BE2C (cell line): ENCODE results near the gene TMEM132D.

Experiments used
- DNase-seq: peaks from one replicate; pipeline ENCODE4 v3.0.0-alpha.2; 2020
- H3K27me3 ChIP-seq: fragments of 250-450 bp; sonication (Bioruptor Pico); 2 replicates; pipeline ENCODE4 v1.5.1; 2020; ENCODE audit warnings: mild to moderate bottlenecking
- H3K36me3 ChIP-seq: fragments of 250-450 bp; sonication (Bioruptor Pico); 2 replicates; pipeline ENCODE4 v1.5.1; 2020; ENCODE audit warnings: mild to moderate bottlenecking
- H3K4me1 ChIP-seq: fragments of 250-450 bp; sonication (Bioruptor Pico); 2 replicates; pipeline ENCODE4 v1.5.1; 2020
- H3K4me3 ChIP-seq: 2 replicates; pipeline ENCODE4 v1.5.1; 2011; ENCODE audit warnings: low read depth, low read length
- H3K9me3 ChIP-seq: fragments of 250-450 bp; sonication (Bioruptor Pico); 2 replicates; pipeline ENCODE4 v1.5.1; 2020
- TF ChIP-seq, protein P1 (sequence below): IDR thresholded peaks from 2 replicates; pipeline ENCODE4 v1.5.1; 2012; ENCODE audit warnings: mild to moderate bottlenecking, low read depth, low read length

TMEM132D gene

DNA sequence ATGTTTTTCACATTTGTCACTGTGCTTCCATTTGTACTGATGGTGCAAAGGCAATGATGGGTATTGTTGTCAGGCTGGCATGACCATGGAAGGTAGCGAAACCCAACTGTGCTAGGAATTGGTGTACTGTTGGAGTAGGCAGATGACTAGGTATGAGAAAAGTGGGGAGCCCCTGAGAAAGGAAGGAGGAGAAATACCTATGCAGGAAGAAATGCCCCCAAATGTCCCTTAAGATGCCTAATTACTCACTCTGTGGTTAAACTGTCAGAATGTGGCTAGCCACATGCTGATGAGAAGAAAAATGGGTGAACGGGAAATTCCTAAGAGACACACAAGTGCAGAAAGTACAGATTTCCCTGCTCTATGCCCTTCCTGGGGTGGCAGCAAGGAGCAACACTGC, 339.1 kb downstream of the TMEM132D start:
- DNase-seq: no peak
- no peaks in the 10 kb centered on the region for H3K27me3 ChIP-seq
- TF ChIP-seq, protein P1, sequence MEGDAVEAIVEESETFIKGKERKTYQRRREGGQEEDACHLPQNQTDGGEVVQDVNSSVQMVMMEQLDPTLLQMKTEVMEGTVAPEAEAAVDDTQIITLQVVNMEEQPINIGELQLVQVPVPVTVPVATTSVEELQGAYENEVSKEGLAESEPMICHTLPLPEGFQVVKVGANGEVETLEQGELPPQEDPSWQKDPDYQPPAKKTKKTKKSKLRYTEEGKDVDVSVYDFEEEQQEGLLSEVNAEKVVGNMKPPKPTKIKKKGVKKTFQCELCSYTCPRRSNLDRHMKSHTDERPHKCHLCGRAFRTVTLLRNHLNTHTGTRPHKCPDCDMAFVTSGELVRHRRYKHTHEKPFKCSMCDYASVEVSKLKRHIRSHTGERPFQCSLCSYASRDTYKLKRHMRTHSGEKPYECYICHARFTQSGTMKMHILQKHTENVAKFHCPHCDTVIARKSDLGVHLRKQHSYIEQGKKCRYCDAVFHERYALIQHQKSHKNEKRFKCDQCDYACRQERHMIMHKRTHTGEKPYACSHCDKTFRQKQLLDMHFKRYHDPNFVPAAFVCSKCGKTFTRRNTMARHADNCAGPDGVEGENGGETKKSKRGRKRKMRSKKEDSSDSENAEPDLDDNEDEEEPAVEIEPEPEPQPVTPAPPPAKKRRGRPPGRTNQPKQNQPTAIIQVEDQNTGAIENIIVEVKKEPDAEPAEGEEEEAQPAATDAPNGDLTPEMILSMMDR: no peak
- H3K36me3 ChIP-seq: no peaks in the 10 kb centered on the region
- no peaks in the 10 kb centered on the region for H3K4me1 ChIP-seq
- H3K4me3 ChIP-seq: no peak overlapping the region
- H3K9me3 ChIP-seq: no peaks in the 10 kb centered on the region; the same call in 1 of the 2 replicates

DNA sequence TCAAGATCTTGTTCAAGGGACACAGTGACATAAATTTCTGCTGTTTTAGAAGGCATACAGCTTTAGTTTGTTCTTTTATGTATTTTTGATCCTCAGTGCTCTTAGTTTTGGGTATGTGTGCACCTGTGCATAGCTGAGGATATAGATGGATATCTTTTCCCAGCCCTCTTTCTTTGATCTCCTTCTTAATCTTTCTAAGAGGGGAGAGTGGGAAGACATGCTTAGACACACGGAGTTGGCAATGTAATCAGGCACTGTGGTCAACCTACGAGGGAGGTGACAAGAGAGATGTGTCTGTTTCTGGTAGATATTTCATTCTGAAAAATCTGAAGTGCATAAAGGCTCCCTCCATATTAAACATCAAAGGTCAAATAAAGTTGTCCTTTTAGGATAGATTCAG, 340.6 kb downstream of the TMEM132D start:
- no peaks in the 10 kb centered on the region for H3K27me3 ChIP-seq
- TF ChIP-seq, protein P1: no peak
- H3K4me1 ChIP-seq: no peaks in the 10 kb centered on the region
- H3K4me3 ChIP-seq: no peak overlapping the region
- H3K9me3 ChIP-seq: no peaks in the 10 kb centered on the region; the same call in 1 of the 2 replicates
- H3K36me3 ChIP-seq: no peaks in the 10 kb centered on the region
- no peak for DNase-seq

DNA sequence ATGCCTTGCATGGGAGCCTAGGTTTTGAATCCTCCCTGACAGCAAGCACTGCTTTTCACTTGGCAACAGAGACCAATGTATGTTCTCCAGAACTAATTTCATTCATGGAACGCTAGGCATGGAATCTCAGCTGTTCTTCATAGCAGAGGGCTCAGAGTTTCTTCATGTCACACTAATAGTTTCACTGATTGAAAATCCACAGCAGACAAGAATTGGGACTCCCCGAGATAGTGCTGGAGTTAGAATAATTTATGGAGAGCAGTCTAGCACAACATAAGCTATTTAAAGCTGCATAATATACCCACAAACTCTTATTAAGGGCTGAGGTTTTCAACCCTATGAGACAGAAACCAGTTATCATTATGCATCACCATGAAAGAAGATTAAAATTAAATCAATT, 342.5 kb downstream of the TMEM132D start:
- no peak overlapping the region for H3K4me3 ChIP-seq
- H3K36me3 ChIP-seq: no peaks in the 10 kb centered on the region
- no peaks in the 10 kb centered on the region; the same call in 1 of the 2 replicates for H3K9me3 ChIP-seq
- no peaks in the 10 kb centered on the region for H3K4me1 ChIP-seq
- no peaks in the 10 kb centered on the region for H3K27me3 ChIP-seq
- TF ChIP-seq, protein P1: no peak
- no peak for DNase-seq

DNA sequence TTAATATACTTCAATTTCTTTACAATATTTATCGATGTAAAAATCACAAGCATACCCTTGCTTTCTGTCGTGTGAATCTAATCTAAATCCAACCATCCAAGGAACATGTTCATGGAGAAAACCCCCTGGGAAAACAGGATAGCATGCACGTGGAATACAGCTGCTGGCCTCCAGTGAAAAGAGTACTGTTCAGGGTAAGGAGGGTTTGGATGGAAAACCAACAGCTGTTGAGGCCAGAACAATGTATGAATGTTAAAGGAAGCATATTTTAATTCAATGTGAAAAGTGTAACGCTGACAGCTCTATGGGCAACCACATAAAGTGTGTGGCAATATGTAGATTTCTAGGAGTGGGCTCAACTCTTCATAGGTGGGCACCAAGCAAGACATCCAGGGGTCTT, 344.0 kb downstream of the TMEM132D start:
- no peaks in the 10 kb centered on the region for H3K4me1 ChIP-seq
- TF ChIP-seq, protein P1: no peak

DNA sequence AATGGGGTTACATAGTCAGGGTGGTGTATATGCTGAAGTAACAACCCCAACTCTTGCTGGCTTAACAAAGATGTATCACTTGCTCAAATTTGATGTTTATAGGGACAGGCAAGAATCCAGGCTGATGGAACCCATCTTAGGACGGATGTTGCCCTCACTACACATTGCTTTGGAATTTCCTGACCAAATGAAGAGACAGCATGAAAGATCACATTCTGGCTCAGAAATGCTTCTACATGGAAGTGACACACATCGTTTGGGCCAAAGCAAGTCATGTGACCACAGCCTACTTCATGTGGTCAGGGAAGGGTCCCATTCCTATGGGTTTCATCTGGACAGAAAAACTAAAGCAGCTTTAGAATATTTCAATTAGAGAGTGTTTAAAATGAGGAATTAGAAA, 345.8 kb downstream of the TMEM132D start:
- Histone ChIP-seq H3K9me3 (no peaks in the 10 kb centered on the region; the same call in 1 of the 2 replicates), H3K27me3 (no peaks in the 10 kb centered on the region), H3K4me3 (no peak overlapping the region), H3K36me3 (no peaks in the 10 kb centered on the region), H3K4me1 (no peaks in the 10 kb centered on the region)
- no peak for DNase-seq
- TF ChIP-seq, protein P1: no peak

More for the DNA sequence above, 344.0 kb downstream of the TMEM132D start:
- Histone ChIP-seq H3K9me3 (no peaks in the 10 kb centered on the region; the same call in 1 of the 2 replicates), H3K36me3 (no peaks in the 10 kb centered on the region), H3K4me3 (no peak overlapping the region), H3K27me3 (no peaks in the 10 kb centered on the region)
- DNase-seq: no peak

DNA sequence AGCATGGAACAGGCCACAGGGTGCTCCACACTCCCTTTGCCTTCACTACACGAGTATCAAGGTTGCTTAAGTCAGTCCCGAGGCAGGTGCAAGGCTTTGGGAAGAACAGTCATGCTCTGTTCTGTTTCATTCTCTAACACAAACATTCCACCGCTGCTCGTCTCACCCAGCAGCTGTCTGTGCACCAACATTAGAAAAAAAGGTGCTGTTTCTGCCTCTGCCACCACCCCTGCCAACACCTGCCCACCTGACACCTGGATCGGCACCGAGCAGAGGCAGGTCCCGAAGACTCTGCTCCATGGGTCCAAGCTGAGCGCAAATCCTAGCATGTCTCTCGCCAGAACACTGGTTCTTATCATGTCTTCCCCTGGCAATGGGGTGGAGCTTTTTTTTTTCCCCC, 347.7 kb downstream of the TMEM132D start:
- Histone ChIP-seq H3K4me3 (no peak overlapping the region), H3K9me3 (peaks cover 6% of the 10 kb centered on the region; the same call in 1 of the 2 replicates), H3K27me3 (no peaks in the 10 kb centered on the region), H3K4me1 (no peaks in the 10 kb centered on the region), H3K36me3 (no peaks in the 10 kb centered on the region)
- TF ChIP-seq, protein P1: no peak
- DNase-seq: no peak
